ENCODE measurements around the gene KCTD16. TPM values are rescaled to one million over a fixed set of nuclear protein-coding genes. Genes with fewer than 3 reads are reported as not detected.

Gene KCTD16
- total RNA-seq, 1 donor from 2014 or later = 0.18 TPM

GRCh38 chr5:144403817-144404420 lies 233.2 kb downstream of the KCTD16 start:
- no peak for DNase-seq (ENCODE audit: low spot score)

GRCh38 chr5:144404672-144405071 lies 234.0 kb downstream of the KCTD16 start:
- no peak for DNase-seq (ENCODE audit: low spot score)

GRCh38 chr5:144405991-144406390 lies 235.3 kb downstream of the KCTD16 start:
- no peak for DNase-seq (ENCODE audit: low spot score)

GRCh38 chr5:144406442-144406841 lies 235.8 kb downstream of the KCTD16 start:
- no peak for DNase-seq (ENCODE audit: low spot score)

- no peak for DNase-seq (ENCODE audit: low spot score)
Observed at GRCh38 chr5:144414202-144415029, 243.7 kb downstream of the KCTD16 start.

- no peak for DNase-seq (ENCODE audit: low spot score)
Observed at GRCh38 chr5:144416196-144416595, 245.5 kb downstream of the KCTD16 start.

- DNase-seq (ENCODE audit: low spot score) = no peak
Observed at GRCh38 chr5:144418719-144419118, 248.0 kb downstream of the KCTD16 start.

GRCh38 chr5:144421411-144421810 lies 250.7 kb downstream of the KCTD16 start:
- no peak for DNase-seq (ENCODE audit: low spot score)

- no peak for DNase-seq (ENCODE audit: low spot score)
Observed at GRCh38 chr5:144422018-144422727, 251.5 kb downstream of the KCTD16 start.

GRCh38 chr5:144427866-144428265 lies 257.2 kb downstream of the KCTD16 start:
- DNase-seq (ENCODE audit: low spot score) = no peak

- no peak for DNase-seq (ENCODE audit: low spot score)
Observed at GRCh38 chr5:144428326-144428725, 257.7 kb downstream of the KCTD16 start.

GRCh38 chr5:144429405-144429804 lies 258.7 kb downstream of the KCTD16 start:
- DNase-seq (ENCODE audit: low spot score) = no peak

- no peak for DNase-seq (ENCODE audit: low spot score)
Observed at GRCh38 chr5:144429905-144430304, 259.2 kb downstream of the KCTD16 start.

GRCh38 chr5:144433140-144433822 lies 262.6 kb downstream of the KCTD16 start:
- DNase-seq (ENCODE audit: low spot score) = no peak

- no peak for DNase-seq (ENCODE audit: low spot score)
Observed at GRCh38 chr5:144433893-144434292, 263.2 kb downstream of the KCTD16 start.

GRCh38 chr5:144436007-144436406 lies 265.3 kb downstream of the KCTD16 start:
- no peak for DNase-seq (ENCODE audit: low spot score)

- no peak for DNase-seq (ENCODE audit: low spot score)
Observed at GRCh38 chr5:144438237-144438636, 267.6 kb downstream of the KCTD16 start.

- no peak for DNase-seq (ENCODE audit: low spot score)
Observed at GRCh38 chr5:144448457-144448856, 277.8 kb downstream of the KCTD16 start.

GRCh38 chr5:144451187-144451973 lies 280.7 kb downstream of the KCTD16 start:
- DNase-seq (ENCODE audit: low spot score) = no peak

GRCh38 chr5:144453753-144454152 lies 283.1 kb downstream of the KCTD16 start:
- DNase-seq (ENCODE audit: low spot score) = no peak

- no peak for DNase-seq (ENCODE audit: low spot score)
Observed at GRCh38 chr5:144457160-144457559, 286.5 kb downstream of the KCTD16 start.
